Vagina (tissue), 2 donors: Measurements from ENCODE around the gene C1D. TPM values are rescaled to one million over a fixed set of nuclear protein-coding genes. Genes with fewer than 3 reads are reported as not detected.

Source experiments
- DNase-seq, 2 donors: peaks; one replicate each; pipeline ENCODE4 v3.0.0-alpha.2; 2017; ENCODE audit errors: extremely low spot score in 2 of 2
- H3K27ac ChIP-seq: fragments of 200-600 bp; sonication (generic); one replicate; pipeline ENCODE4 v1.5.1; 2019
- H3K27me3 ChIP-seq: fragments of 200-600 bp; sonication (generic); one replicate; pipeline ENCODE4 v1.5.1; 2019
- H3K36me3 ChIP-seq, 2 donors: fragments of 200-600 bp; sonication (generic); one replicate each; pipeline ENCODE4 v1.5.1; 2017 to 2019
- H3K4me1 ChIP-seq: fragments of 200-600 bp; sonication (generic); one replicate; pipeline ENCODE4 v1.5.1; 2019
- H3K4me3 ChIP-seq, 2 donors: fragments of 200-600 bp; sonication (generic); 1 replicate in 1 of 2; 2 replicates in 1 of 2; pipeline ENCODE4 v1.5.1; 2016 to 2019
- H3K9me3 ChIP-seq: fragments of 200-600 bp; sonication (generic); one replicate; pipeline ENCODE4 v1.5.1; 2019
- POLR2A ChIP-seq, 2 donors: fragments of 450-650 bp; IDR thresholded peaks; one replicate each; pipeline ENCODE4 v1.6.1; 2017; ENCODE audit warnings: antibody characterized with exemption in 2 of 2, mild to moderate bottlenecking in 2 of 2, moderate library complexity in 2 of 2
- POLR2AphosphoS5 ChIP-seq, 2 donors: sonication (generic); formaldehyde crosslinking; IDR thresholded peaks; one replicate each; pipeline ENCODE4 v1.9.0; 2017; ENCODE audit warnings: antibody characterized with exemption in 2 of 2, mild to moderate bottlenecking in 2 of 2, low read depth in 1 of 2; ENCODE audit not compliant: insufficient read depth in 1 of 2
- intact Hi-C: fragments of 100-400 bp; cut with DNase I; formaldehyde crosslinking; loops from one replicate; pipeline ENCODE4 v1.15.1; 2023
- total RNA-seq: library from RNA; depleted of rRNA; stranded (reverse); fragments of >200 nt; gene quantifications from one replicate; pipeline ENCODE4 v1.2.3, GENCODE V29; 2016
- TF ChIP-seq, protein P1 (sequence below), 3 experiments: fragments of 450-650 bp in 2 of 3; fragments of 200-600 bp in 1 of 3; sonication (generic) in 1 of 3; IDR thresholded peaks; one replicate each; pipeline ENCODE4 v1.5.1; 2017 to 2019; ENCODE audit warnings: antibody characterized with exemption in 3 of 3, mild to moderate bottlenecking in 2 of 3, moderate library complexity in 2 of 3

C1D gene, protein sequence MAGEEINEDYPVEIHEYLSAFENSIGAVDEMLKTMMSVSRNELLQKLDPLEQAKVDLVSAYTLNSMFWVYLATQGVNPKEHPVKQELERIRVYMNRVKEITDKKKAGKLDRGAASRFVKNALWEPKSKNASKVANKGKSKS
- total RNA-seq: 21.9 TPM

DNA sequence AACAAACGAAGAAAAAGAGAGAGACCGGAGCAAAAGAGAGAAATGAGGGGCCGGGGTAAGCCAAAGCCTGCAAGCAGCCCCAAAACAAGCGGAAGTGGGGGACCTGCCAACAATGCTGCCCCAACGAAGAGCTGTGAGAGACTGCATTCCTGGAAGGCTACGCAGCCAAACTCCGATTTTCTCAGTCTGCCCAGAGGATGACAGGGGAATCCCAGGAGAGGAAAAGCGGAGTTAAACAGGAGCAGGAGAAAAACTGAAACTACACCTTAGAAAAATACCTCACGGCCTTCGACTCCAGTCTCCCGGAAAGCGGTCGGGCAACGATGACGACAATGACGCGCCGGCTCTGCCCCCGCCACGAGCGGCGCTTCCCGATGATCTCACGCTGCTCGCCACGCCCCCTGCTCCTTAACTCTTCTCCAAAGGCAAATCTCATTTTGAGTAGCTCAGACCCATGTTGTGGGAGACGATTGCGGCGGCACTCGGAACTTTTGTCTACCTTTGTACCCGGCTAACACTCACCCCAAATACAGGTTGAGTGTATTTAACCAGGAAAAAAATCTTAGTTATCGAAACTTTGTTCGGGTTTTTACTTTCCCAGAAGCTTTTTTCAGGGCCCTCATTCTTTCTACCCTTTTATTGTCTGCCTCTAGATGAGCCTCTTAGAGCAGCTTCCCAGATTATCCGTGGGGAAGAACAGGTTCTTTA, at the start of gene C1D:
C1D (minus strand) TSS at position 325 of the 708 bp plus-strand sequence. CDS start 15,694 bp downstream, outside the sequence.
- intact Hi-C loops: no loop called here
- H3K9me3 ChIP-seq: no peaks in the 10 kb centered on the region
- peak within 1 kb of the TSS; percentile 95 for H3K27ac ChIP-seq
- peaks cover 53% of the 10 kb centered on the region for H3K4me1 ChIP-seq
- H3K27me3 ChIP-seq: no peaks in the 10 kb centered on the region
- TF ChIP-seq POLR2A (IDR thresholded peaks at IDR 0.05) (peak in 1 of 2 donors; percentile 19), POLR2AphosphoS5 (IDR thresholded peaks at IDR 0.05; ENCODE audit: insufficient read depth in 1 of 2, low read depth in 1 of 2) (peak; percentile 90 to 95)
- TF ChIP-seq, protein P1, sequence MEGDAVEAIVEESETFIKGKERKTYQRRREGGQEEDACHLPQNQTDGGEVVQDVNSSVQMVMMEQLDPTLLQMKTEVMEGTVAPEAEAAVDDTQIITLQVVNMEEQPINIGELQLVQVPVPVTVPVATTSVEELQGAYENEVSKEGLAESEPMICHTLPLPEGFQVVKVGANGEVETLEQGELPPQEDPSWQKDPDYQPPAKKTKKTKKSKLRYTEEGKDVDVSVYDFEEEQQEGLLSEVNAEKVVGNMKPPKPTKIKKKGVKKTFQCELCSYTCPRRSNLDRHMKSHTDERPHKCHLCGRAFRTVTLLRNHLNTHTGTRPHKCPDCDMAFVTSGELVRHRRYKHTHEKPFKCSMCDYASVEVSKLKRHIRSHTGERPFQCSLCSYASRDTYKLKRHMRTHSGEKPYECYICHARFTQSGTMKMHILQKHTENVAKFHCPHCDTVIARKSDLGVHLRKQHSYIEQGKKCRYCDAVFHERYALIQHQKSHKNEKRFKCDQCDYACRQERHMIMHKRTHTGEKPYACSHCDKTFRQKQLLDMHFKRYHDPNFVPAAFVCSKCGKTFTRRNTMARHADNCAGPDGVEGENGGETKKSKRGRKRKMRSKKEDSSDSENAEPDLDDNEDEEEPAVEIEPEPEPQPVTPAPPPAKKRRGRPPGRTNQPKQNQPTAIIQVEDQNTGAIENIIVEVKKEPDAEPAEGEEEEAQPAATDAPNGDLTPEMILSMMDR (IDR thresholded peaks at IDR 0.05): no peak
- H3K36me3 ChIP-seq: no peaks in the 10 kb centered on the region
- DNase-seq: peak in 1 of 2 donors; percentile 96
- H3K4me3 ChIP-seq: peak within 1 kb of the TSS; percentile 79 to 94

DNA sequence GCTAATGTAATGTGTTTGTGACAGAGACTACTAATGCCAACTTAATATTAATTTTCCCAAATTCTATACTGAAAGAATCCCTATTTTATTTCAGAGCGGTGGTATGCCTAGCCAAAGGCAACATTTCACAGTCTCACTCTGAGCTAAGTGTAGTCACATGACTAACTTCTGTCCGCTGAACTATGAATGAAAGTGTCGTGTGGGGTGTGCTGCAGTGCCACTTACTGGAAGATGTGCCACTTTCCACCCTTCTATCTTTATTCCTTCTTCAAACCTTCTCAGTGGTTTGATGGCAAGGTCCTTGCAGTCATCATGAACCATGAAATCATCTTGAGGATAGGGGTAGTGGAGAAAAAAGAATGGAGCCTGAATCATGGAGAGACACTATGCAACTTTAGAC, 47.3 kb upstream of the C1D start:
- no peak overlapping the region for H3K4me3 ChIP-seq
- TF ChIP-seq, protein P1 (IDR thresholded peaks at IDR 0.05): no peak
- no peaks in the 10 kb centered on the region for H3K4me1 ChIP-seq
- no peak overlapping the region for H3K27ac ChIP-seq
- H3K36me3 ChIP-seq: no peaks in the 10 kb centered on the region
- intact Hi-C loops: no loop called here
- no peaks in the 10 kb centered on the region for H3K27me3 ChIP-seq
- no peaks in the 10 kb centered on the region for H3K9me3 ChIP-seq
- DNase-seq: no peak

DNA sequence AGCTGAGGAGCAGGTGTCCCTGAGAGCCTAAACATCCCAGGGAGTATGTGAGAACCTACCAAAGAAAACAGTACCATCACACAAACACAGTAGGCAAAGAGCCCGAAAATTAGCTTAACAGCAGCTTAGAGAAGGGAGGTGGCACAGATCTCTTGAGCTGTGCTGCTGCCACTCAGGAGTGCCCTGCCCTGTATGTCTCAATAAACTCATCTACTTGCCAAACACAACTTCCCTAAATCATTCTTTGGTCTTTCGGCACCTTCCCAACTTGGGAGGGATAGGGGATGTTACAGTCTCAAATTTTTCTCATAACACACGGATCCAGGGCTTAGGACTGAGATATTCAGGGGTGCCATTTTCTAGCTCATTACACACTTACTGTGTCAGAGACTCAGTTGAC, 45.3 kb upstream of the C1D start:
- TF ChIP-seq POLR2A (IDR thresholded peaks at IDR 0.05): no peak
- no peak for TF ChIP-seq POLR2AphosphoS5 (IDR thresholded peaks at IDR 0.05; ENCODE audit: insufficient read depth in 1 of 2, low read depth in 1 of 2)
- TF ChIP-seq, protein P1 (IDR thresholded peaks at IDR 0.05): no peak
- Histone ChIP-seq H3K36me3 (no peaks in the 10 kb centered on the region), H3K4me3 (no peak overlapping the region), H3K27ac (no peak overlapping the region), H3K9me3 (no peaks in the 10 kb centered on the region), H3K4me1 (no peaks in the 10 kb centered on the region), H3K27me3 (no peaks in the 10 kb centered on the region)
- no peak for DNase-seq
- intact Hi-C loops: no loop called here

DNA sequence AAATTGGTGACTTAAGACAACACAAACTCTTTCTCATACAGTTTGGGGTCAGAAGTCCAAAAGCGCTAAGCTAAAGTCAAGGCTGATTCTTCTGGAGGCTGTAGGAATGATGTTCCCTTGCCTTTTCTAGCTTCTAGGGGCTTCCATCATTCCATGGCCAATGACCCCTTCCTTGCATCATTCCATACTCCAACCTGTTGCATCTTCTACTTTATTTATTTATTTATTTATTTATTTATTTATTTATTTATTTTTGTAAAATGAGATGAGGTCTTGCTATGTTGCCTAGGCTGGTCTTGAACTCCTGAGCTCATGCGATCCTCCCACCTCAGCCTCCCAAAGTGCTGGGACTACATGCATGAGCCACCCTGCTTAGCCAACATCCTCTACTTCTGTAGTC, 44.7 kb upstream of the C1D start:
- Histone ChIP-seq H3K4me1 (no peaks in the 10 kb centered on the region), H3K9me3 (no peaks in the 10 kb centered on the region), H3K27ac (no peak overlapping the region), H3K4me3 (no peak overlapping the region), H3K27me3 (no peaks in the 10 kb centered on the region), H3K36me3 (no peaks in the 10 kb centered on the region)
- intact Hi-C loops: no loop called here
- DNase-seq: no peak
- TF ChIP-seq POLR2A (IDR thresholded peaks at IDR 0.05) (no peak), POLR2AphosphoS5 (IDR thresholded peaks at IDR 0.05; ENCODE audit: insufficient read depth in 1 of 2, low read depth in 1 of 2) (no peak)
- TF ChIP-seq, protein P1 (IDR thresholded peaks at IDR 0.05): no peak

DNA sequence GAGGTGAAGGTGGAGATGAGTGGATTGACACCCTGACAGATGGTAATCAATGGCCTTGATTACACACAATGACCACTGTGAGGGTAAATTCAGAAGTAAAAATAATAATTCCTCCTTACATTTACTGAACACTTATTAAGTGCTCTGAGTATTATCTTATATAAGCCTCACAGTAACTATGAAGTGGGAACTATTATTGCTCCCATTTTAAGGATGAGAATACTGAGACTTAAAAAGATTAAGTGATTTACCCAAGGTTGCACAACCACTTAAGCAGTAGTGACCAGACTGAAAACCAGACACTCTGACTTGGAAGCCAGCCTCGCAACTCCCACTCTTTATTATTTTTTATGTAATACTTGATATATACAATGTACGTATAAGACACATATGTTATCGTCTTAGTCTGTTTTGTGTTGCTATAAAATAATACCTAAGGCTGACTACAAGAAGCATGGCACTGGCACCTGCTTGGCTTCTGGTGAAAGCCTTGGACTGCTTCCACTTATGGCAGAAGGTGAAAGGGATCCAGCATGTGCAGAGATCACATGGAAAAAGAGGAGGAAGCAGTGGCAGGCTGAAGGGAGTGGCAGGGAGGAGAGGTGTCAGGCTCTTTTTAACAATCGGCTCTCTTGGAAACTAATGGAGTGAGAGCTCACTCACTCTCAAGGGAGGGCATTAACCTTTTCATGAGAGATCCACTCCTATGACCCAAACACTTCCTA, 41.5 kb upstream of the C1D start:
- Histone ChIP-seq H3K27me3 (no peaks in the 10 kb centered on the region), H3K27ac (no peak overlapping the region), H3K9me3 (no peaks in the 10 kb centered on the region), H3K4me1 (no peaks in the 10 kb centered on the region), H3K4me3 (no peak overlapping the region), H3K36me3 (no peaks in the 10 kb centered on the region)
- intact Hi-C loops: no loop called here
- no peak for TF ChIP-seq POLR2A (IDR thresholded peaks at IDR 0.05)
- TF ChIP-seq, protein P1 (IDR thresholded peaks at IDR 0.05): no peak
- no peak for TF ChIP-seq POLR2AphosphoS5 (IDR thresholded peaks at IDR 0.05; ENCODE audit: insufficient read depth in 1 of 2, low read depth in 1 of 2)
- DNase-seq: no peak
